HS-5 (cell line): Measurements from ENCODE around the gene SPAG16.
"Not testable (repeated sequence)": the region's sequence is repeated elsewhere in the genome, so short reads cannot be mapped to it uniquely, and the experiment has no call there.

ENCODE experiments used
- DNase-seq: peaks from one replicate; pipeline ENCODE4 v3.0.0-alpha.2; 2012; ENCODE audit warnings: low read depth

The SPAG16 gene

GRCh38 chr2:213559053-213559452 lies 274.8 kb downstream of the SPAG16 start:
- no peak for DNase-seq

- no peak for DNase-seq
These were observed 277.5 kb downstream of the SPAG16 start for GRCh38 chr2:213561759-213562158.

GRCh38 chr2:213562539-213563180 lies 278.4 kb downstream of the SPAG16 start:
- no peak for DNase-seq

- no peak for DNase-seq
These were observed 282.6 kb downstream of the SPAG16 start for GRCh38 chr2:213566846-213567245.

GRCh38 chr2:213609570-213610170 lies 325.4 kb downstream of the SPAG16 start:
- DNase-seq: no peak

GRCh38 chr2:213627054-213627710 lies 342.9 kb downstream of the SPAG16 start:
- no peak for DNase-seq

- no peak for DNase-seq
These were observed 343.7 kb downstream of the SPAG16 start for GRCh38 chr2:213627835-213628460.

GRCh38 chr2:213640738-213641425 lies 356.6 kb downstream of the SPAG16 start:
- DNase-seq: no peak

GRCh38 chr2:213644926-213645325 lies 360.7 kb downstream of the SPAG16 start:
- DNase-seq: no peak

- no peak for DNase-seq
These were observed 364.9 kb downstream of the SPAG16 start for GRCh38 chr2:213649176-213649575.

GRCh38 chr2:213664817-213665216 lies 380.6 kb downstream of the SPAG16 start:
- no peak for DNase-seq

GRCh38 chr2:213669657-213670056 lies 385.4 kb downstream of the SPAG16 start:
- no peak for DNase-seq

GRCh38 chr2:213678437-213679218 lies 394.4 kb downstream of the SPAG16 start:
- no peak for DNase-seq

- DNase-seq: no peak
These were observed 395.6 kb downstream of the SPAG16 start for GRCh38 chr2:213679894-213680293.

- no peak for DNase-seq
These were observed 398.0 kb downstream of the SPAG16 start for GRCh38 chr2:213682276-213682675.

- DNase-seq: no peak
These were observed 403.9 kb downstream of the SPAG16 start for GRCh38 chr2:213688133-213688532.

GRCh38 chr2:213688825-213689224 lies 404.6 kb downstream of the SPAG16 start:
- DNase-seq: not testable (repeated sequence)

- no peak for DNase-seq
These were observed 405.3 kb downstream of the SPAG16 start for GRCh38 chr2:213689585-213689984.

GRCh38 chr2:213691351-213691750 lies 407.1 kb downstream of the SPAG16 start:
- DNase-seq: no peak

GRCh38 chr2:213696442-213696841 lies 412.2 kb downstream of the SPAG16 start:
- DNase-seq: no peak

GRCh38 chr2:213701365-213701764 lies 417.1 kb downstream of the SPAG16 start:
- not testable (repeated sequence) for DNase-seq
